GM12872 (cell line): ENCODE data around the gene GRK1.

ENCODE experiments used
- CTCF ChIP-seq: IDR thresholded peaks from 3 replicates; pipeline ENCODE4 v1.5.1; 2011; ENCODE audit warnings: low read depth, mild to moderate bottlenecking, low read length, moderate library complexity; ENCODE audit not compliant: insufficient read depth

GRK1 gene

GRCh38 chr13:113623491-113624234, 43.4 kb upstream of the GRK1 start:
- TF ChIP-seq CTCF = no peak

DNA sequence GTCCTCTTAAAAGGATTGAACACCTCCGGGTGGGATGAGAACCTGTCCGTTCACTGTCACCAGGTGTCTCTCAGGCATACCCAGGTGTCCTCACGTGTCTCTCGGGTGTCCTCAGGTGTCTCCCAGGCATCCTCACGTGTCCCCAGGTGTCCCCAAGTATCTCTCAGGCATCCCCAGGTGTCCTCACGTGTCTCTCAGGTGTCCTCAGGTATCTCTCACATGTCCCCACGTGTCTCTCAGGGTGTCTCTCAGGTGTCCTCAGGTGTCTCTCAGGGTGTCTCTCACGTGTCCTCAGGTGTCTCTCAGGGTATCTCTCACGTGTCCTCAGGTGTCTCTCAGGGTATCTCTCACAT, 42.8 kb upstream of the GRK1 start:
- no peak for TF ChIP-seq CTCF

- no peak for TF ChIP-seq CTCF
These were observed 40.9 kb upstream of the GRK1 start for GRCh38 chr13:113625965-113626721.

- no peak for TF ChIP-seq CTCF
These were observed 39.9 kb upstream of the GRK1 start for GRCh38 chr13:113627136-113627535.

DNA sequence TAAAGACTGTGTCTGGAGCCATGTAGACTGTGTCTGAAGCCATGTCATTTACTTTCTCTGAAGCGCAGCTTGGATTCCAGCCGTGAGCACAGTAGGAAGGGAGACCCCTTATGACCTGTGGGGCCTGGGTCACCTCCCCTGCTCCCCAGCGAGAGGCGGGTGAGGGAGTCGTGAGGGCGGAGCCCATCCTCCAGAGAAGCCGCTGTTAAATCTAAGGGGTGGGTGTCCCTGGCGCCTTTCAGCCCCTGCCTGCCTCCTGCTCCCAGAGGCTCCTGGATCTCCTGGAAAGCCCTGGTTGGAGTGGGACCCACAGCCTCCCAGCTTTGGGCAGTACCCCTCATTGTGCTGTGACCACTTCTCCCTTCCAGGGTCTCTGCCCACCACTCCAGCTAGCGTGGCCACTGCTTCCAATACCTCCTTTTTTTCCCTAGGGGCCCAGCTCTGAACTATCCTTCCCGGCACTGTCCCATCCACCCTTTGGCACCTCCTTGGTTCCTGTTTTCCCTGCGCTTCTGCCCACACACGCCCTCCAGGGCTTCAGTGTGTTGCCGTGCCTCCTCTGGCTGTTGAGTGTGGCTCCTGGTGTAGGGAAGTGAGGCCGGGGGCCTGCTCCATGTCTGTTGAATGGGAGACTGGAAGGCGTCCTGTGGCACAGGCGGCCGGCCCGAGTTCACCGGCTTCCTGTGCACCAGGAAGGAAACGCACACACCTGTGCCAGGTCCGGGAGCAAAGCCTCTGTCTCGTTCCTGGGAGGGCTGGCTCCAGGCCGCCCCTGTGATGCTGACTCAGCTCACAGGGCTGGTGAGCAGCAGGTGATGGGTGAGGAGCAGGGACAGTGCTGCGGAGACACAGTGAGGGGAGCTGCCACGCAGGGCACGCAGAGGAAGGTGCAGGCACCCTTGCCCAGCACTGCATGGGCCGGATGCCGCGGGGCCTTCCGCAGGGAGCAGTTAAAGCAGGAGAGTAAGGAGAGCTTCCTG, 38.4 kb upstream of the GRK1 start:
- TF ChIP-seq CTCF = no peak

- TF ChIP-seq CTCF = no peak
These were observed 37.2 kb upstream of the GRK1 start for GRCh38 chr13:113629866-113630265.

- TF ChIP-seq CTCF = no peak
These were observed 36.7 kb upstream of the GRK1 start for GRCh38 chr13:113630296-113630695.
